Suprapubic skin (tissue), 4 donors: Measurements from ENCODE around the gene SHISA9.

Experiments used
- CTCF ChIP-seq, 2 donors: fragments of 200-600 bp in 1 of 2; fragments of 450-650 bp in 1 of 2; sonication (generic) in 1 of 2; IDR thresholded peaks; one replicate each; pipeline ENCODE4 v1.5.1; 2016 to 2019; ENCODE audit warnings: antibody characterized with exemption in 2 of 2, mild to moderate bottlenecking in 1 of 2, moderate library complexity in 1 of 2
- EP300 ChIP-seq: sonication (generic); formaldehyde crosslinking; IDR thresholded peaks from one replicate; pipeline ENCODE4 v1.6.1; 2017; ENCODE audit warnings: antibody characterized with exemption
- POLR2A ChIP-seq, 2 donors: fragments of 450-650 bp; IDR thresholded peaks; one replicate each; pipeline ENCODE4 v1.6.1; 2017; ENCODE audit warnings: antibody characterized with exemption in 2 of 2, mild to moderate bottlenecking in 2 of 2, moderate library complexity in 2 of 2
- POLR2AphosphoS5 ChIP-seq, 3 donors: sonication (generic); formaldehyde crosslinking; IDR thresholded peaks; one replicate each; pipeline ENCODE4 v1.6.1; 2017; ENCODE audit warnings: antibody characterized with exemption in 3 of 3

- TF ChIP-seq POLR2A (IDR thresholded peaks at IDR 0.05) = no peak
- TF ChIP-seq CTCF (IDR thresholded peaks at IDR 0.05) = no peak
- no peak for TF ChIP-seq POLR2AphosphoS5 (IDR thresholded peaks at IDR 0.05)
- TF ChIP-seq EP300 = no peak
These were observed 98.0 kb downstream of the SHISA9 start for GRCh38 chr16:12999368-12999767.
